ENCODE results near the gene IREB2.

GRCh38 chr15:78524230-78524629 lies 86.2 kb downstream of the IREB2 start:
- no peak for TF ChIP-seq EZH2phosphoT487 (conservative IDR thresholded peaks at IDR 0.05; ENCODE audit: low read length)
- TF ChIP-seq CTCF (IDR thresholded peaks at IDR 0.05; ENCODE audit: insufficient read depth, low read length, poor library complexity, severe bottlenecking): no peak

Measured in SU-DHL-6 (cell line).